Thoracic aorta (tissue), 2 donors: ENCODE results near the gene FN3K. TPM values are rescaled to one million over a fixed set of nuclear protein-coding genes. Genes with fewer than 3 reads are reported as not detected.

Experiments
- ATAC-seq: fragments of 150-250 bp; one replicate; pipeline ENCODE4 v1.8.0; 2017; ENCODE audit warnings: low read depth; ENCODE audit not compliant: insufficient number of reproducible peaks, low FRiP score
- DNase-seq: peaks from one replicate; pipeline ENCODE4 v3.0.0-alpha.2; 2020; ENCODE audit warnings: low spot score
- H3K27ac ChIP-seq, 2 donors: fragments of 200-600 bp; sonication (generic); 1 replicate in 1 of 2; 2 replicates in 1 of 2; pipeline ENCODE4 v1.5.1; 2016; ENCODE audit warnings: mild to moderate bottlenecking in 2 of 2, moderate library complexity in 2 of 2
- H3K27me3 ChIP-seq: fragments of 200-600 bp; sonication (generic); replicated peaks from 2 replicates; pipeline ENCODE4 v1.6.0; 2016; ENCODE audit warnings: mild to moderate bottlenecking; ENCODE audit not compliant: insufficient read depth
- H3K36me3 ChIP-seq: fragments of 200-600 bp; sonication (generic); one replicate; pipeline ENCODE4 v1.5.1; 2016
- H3K4me1 ChIP-seq, 2 donors: fragments of 200-600 bp; sonication (generic); 1 replicate in 1 of 2; 2 replicates in 1 of 2; pipeline versions ENCODE4 v1.5.1 to v1.6.0; 2016; ENCODE audit warnings: low read depth in 2 of 2, mild to moderate bottlenecking in 1 of 2; ENCODE audit not compliant: control insufficient read depth in 1 of 2
- H3K4me3 ChIP-seq: fragments of 200-600 bp; sonication (generic); 2 replicates; pipeline ENCODE4 v1.5.1; 2016; ENCODE audit warnings: mild to moderate bottlenecking
- H3K9me3 ChIP-seq: fragments of 200-600 bp; sonication (generic); 2 replicates; pipeline ENCODE4 v1.5.1; 2016
- CTCF ChIP-seq: fragments of 200-600 bp; sonication (generic); IDR thresholded peaks from one replicate; pipeline ENCODE4 v1.5.1; 2019; ENCODE audit warnings: antibody characterized with exemption
- total RNA-seq, 2 donors: library from RNA; depleted of rRNA; stranded (reverse); fragments of >200 nt; gene quantifications; one replicate each; pipeline versions ENCODE4 v1.1.0 to v1.2.3, GENCODE V29; 2016

FN3K gene
- total RNA-seq, 2 donors from 2014 or later, result 8.3 to 10.4 TPM

- peaks cover 7 to 21% of the 10 kb centered on the region in 2 donors for H3K4me1 ChIP-seq
- DNase-seq (no peak), ATAC-seq (no peak)
- H3K27ac ChIP-seq, result no peak overlapping the region
- H3K36me3 ChIP-seq, result no peaks in the 10 kb centered on the region
- peaks cover 9% of the 10 kb centered on the region for H3K9me3 ChIP-seq
- no peak overlapping the region for H3K4me3 ChIP-seq
- no peaks in the 10 kb centered on the region for H3K27me3 ChIP-seq
- no peak for TF ChIP-seq CTCF
These were observed 39.2 kb upstream of the FN3K start for GRCh38 chr17:82696259-82696658.

- TF ChIP-seq CTCF, result no peak
- DNase-seq, result no peak
- Histone ChIP-seq H3K4me3 (peak overlapping the region; percentile 92), H3K9me3 (peaks cover 9% of the 10 kb centered on the region), H3K27ac (no peak overlapping the region), H3K36me3 (no peaks in the 10 kb centered on the region), H3K4me1 (peaks cover 7 to 21% of the 10 kb centered on the region in 2 donors), H3K27me3 (no peaks in the 10 kb centered on the region)
- ATAC-seq, result no peak
These were observed 38.3 kb upstream of the FN3K start for GRCh38 chr17:82696916-82697807.

- no peak overlapping the region for H3K27ac ChIP-seq
- peaks cover 7 to 21% of the 10 kb centered on the region in 2 donors for H3K4me1 ChIP-seq
- H3K27me3 ChIP-seq, result no peaks in the 10 kb centered on the region
- H3K9me3 ChIP-seq, result peaks cover 9% of the 10 kb centered on the region
- no peak for TF ChIP-seq CTCF
- ATAC-seq, result no peak
- no peak for DNase-seq
- H3K36me3 ChIP-seq, result no peaks in the 10 kb centered on the region
- peak overlapping the region; percentile 92 for H3K4me3 ChIP-seq
These were observed 37.7 kb upstream of the FN3K start for GRCh38 chr17:82697808-82698064.

- ATAC-seq, result peak; percentile 100
These were observed 37.1 kb upstream of the FN3K start, which contains the start of gene RAB40B for GRCh38 chr17:82698065-82698973. Gene RAB40B, minus strand, starts transcription at chr17:82698698. Its CDS starts 102 bp downstream, at chr17:82698596.

More at GRCh38 chr17:82698065-82698973, 37.1 kb upstream of the FN3K start, which contains the start of gene RAB40B:
- TF ChIP-seq CTCF, result no peak
- Histone ChIP-seq H3K9me3 (peaks cover 9% of the 10 kb centered on the region), H3K27ac (peak within 1 kb of the TSS in 1 of 2 donors; percentile 29), H3K4me1 (peaks cover 7 to 21% of the 10 kb centered on the region in 2 donors), H3K27me3 (no peaks in the 10 kb centered on the region), H3K4me3 (peak within 1 kb of the TSS; percentile 92), H3K36me3 (no peaks in the 10 kb centered on the region)
- DNase-seq, result peak; percentile 98
